ENCODE measurements around the gene PCAT7. TPM values are rescaled to one million over a fixed set of nuclear protein-coding genes. Genes with fewer than 3 reads are reported as not detected.
"Not testable (repeated sequence)": the region's sequence is repeated elsewhere in the genome, so short reads cannot be mapped to it uniquely, and the experiment has no call there.

The PCAT7 gene
- total RNA-seq, 1 donor, result 0.43 TPM

DNA sequence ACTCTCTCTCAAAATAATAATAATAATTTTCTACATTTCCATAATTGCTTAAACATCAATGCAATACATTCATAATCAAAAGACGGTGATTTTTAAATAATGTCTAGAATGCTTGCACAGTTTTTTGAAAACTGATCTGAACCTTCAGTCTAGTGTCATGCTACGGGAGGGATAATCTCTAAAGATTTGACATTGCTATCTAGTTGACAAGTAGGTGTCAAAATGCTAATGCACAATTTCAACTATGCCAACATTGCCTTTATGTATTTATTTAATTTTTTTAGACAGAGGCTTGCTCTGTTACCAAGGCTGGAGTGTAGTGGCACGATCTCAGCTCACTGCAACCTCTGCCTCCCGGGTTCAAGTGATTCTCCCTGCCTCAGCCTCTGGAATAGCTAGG lies 16.0 kb upstream of the PCAT7 start:
- H3K4me3 ChIP-seq (ENCODE audit: low read depth, low read length), result no peak overlapping the region
- TF ChIP-seq, protein P1, sequence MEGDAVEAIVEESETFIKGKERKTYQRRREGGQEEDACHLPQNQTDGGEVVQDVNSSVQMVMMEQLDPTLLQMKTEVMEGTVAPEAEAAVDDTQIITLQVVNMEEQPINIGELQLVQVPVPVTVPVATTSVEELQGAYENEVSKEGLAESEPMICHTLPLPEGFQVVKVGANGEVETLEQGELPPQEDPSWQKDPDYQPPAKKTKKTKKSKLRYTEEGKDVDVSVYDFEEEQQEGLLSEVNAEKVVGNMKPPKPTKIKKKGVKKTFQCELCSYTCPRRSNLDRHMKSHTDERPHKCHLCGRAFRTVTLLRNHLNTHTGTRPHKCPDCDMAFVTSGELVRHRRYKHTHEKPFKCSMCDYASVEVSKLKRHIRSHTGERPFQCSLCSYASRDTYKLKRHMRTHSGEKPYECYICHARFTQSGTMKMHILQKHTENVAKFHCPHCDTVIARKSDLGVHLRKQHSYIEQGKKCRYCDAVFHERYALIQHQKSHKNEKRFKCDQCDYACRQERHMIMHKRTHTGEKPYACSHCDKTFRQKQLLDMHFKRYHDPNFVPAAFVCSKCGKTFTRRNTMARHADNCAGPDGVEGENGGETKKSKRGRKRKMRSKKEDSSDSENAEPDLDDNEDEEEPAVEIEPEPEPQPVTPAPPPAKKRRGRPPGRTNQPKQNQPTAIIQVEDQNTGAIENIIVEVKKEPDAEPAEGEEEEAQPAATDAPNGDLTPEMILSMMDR (IDR thresholded peaks at IDR 0.05; ENCODE audit: insufficient read depth, low read depth, low read length), result no peak
- DNase-seq (ENCODE audit: low read depth), result no peak

DNA sequence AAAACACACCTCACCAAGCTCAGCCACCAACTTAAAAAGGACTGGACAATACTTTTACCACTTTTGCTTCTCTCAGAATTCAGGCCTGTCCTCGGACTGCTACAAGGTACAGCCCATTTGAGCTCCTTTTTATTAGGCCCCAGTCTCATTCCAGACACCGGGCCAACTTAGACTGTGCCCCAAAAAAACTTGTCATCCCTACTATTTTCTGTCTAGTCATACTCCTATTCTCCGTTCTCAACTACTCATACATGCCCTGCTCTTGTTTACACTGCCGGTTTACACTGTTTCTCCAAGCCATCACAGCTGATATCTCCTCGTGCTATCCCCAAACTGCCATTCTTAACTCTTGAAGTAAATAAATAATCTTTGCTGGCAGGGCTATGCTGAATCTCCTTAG lies 10.5 kb upstream of the PCAT7 start:
- not testable (repeated sequence) for H3K4me3 ChIP-seq (ENCODE audit: low read depth, low read length); DNase-seq (ENCODE audit: low read depth)

DNA sequence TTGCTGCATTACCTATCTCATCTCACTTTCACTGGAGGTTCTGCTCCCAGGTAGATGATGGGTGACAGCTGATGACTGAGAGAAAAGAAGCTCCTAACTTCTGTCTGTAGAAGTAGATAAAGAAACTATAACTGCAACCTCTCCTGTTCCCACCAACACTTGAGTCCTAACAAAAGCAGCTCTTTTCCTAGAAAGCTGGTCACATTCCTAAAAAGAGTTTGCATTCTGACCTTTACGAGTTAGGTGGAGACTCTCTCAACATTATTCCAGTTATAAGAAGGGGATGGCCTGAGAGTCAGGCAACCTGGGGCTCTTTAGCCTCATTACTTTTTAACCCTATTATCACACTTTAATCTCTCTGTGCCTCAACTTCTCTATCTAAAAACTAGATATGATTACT lies 8.9 kb upstream of the PCAT7 start:
- TF ChIP-seq, protein P1 (IDR thresholded peaks at IDR 0.05; ENCODE audit: insufficient read depth, low read depth, low read length), result no peak
- H3K4me3 ChIP-seq (ENCODE audit: low read depth, low read length), result no peak overlapping the region
- no peak for DNase-seq (ENCODE audit: low read depth)

DNA sequence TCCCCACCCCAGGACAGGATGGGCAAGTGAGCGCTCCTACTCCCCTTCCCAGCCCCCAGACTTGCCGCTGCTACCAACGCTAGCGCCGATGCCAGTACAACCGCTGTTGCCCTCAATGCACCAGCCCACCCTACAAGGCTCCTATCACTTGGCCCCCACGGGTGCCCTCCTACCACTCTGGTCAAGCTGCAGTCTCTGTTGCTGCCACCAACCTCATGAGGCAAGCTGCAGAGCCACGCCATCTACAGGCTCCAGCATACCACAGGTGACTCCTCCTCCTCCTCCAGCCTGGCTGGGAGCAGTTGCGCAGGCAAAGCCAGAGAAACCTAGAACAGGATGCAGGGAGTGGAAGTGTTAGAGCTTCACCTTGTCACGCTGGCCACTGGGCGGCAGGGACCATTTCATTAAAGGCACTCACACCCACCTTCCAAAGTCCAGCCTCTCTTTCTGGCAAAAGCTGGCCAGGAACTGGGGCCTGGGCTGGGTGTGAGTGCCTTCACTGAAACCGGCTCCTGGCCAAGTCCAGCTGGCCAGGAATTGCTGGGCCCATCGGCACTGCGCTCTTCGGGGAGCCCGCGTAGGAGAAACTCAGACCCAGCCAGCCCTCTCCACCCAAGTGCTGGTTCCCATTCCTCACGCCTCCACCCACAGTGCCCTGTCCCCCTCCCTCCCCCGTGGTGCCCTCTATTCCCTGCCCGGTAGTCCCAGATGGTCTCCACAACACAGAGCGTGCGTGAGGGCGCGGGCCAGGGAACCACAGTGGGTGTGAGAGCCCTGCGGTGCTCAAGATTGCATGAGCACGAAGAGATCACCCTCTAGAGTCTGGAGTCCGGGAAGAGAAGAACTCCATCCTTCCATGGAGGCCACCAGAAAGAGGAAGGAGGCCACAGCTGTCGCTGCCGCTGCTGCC lies 1.6 kb upstream of the PCAT7 start:
- H3K4me3 ChIP-seq (ENCODE audit: low read depth, low read length), result peak overlapping the region; percentile 64
- TF ChIP-seq, protein P1 (IDR thresholded peaks at IDR 0.05; ENCODE audit: insufficient read depth, low read depth, low read length), result no peak
- no peak for DNase-seq (ENCODE audit: low read depth)

DNA sequence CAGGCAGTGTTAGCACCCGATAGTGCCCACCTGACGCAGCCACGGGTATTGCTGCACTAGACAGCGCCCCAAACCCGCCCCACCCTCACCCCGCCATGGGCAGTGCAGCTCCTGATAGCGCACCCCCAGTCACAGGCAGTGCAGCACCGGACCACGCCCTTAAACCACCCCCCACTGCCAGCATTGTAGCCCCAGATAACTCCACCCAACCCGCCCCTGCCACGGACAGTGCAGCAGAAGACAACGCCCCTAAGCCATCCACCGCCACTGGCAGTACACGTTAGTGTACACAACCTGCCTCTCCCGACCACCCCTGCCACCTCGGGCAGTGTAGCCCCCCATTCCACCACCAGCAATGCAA lies 825 bp upstream of the PCAT7 start:
- no peak for DNase-seq (ENCODE audit: low read depth)
- TF ChIP-seq, protein P1 (IDR thresholded peaks at IDR 0.05; ENCODE audit: insufficient read depth, low read depth, low read length), result no peak
- H3K4me3 ChIP-seq (ENCODE audit: low read depth, low read length), result peak overlapping the region; percentile 64

DNA sequence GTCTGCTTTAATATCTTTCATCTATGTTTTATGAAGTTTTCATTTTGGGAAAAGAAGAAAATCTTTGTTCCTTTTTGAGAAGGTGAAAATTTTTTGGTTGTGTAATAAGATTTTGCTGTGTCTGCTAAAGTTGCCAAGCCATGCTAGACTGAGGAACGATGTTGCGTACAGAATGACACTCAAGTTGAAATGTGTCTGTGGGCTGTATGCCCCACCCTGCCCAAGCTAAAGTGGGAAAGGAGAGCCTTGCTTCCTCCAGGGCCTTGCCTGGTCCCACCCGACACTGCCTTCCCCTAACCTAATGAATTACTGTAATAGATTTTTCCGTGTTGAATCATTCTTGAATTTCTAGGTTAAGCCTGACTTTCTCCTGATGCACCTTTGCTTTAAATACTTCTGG lies 2.5 kb downstream of the PCAT7 start:
- DNase-seq (ENCODE audit: low read depth), result no peak
- TF ChIP-seq, protein P1 (IDR thresholded peaks at IDR 0.05; ENCODE audit: insufficient read depth, low read depth, low read length), result no peak
- H3K4me3 ChIP-seq (ENCODE audit: low read depth, low read length), result no peak overlapping the region

DNA sequence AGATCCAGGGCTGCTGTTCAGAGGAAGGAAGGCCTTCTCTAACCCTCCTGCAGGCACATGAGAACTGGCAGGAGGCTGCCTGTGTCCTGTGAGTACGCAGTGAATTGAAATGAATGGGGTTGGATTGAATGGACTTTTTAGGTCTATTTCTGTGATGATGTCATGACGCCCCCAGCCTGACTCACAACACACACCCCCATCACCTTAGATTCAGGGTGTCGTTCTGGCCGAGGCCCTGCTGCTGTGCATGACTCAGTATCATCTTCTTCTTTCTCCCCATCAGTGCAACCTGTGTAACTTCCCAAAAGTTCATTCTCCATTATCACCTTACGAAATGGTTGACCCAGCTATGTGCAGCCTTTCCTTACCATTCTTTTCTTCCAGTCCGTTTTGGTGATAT lies 5.4 kb downstream of the PCAT7 start:
- TF ChIP-seq, protein P1 (IDR thresholded peaks at IDR 0.05; ENCODE audit: insufficient read depth, low read depth, low read length), result no peak
- DNase-seq (ENCODE audit: low read depth), result no peak

More for the DNA sequence above, 5.4 kb downstream of the PCAT7 start:
- H3K4me3 ChIP-seq (ENCODE audit: low read depth, low read length), result no peak overlapping the region

Measured in fibroblast of villous mesenchyme (primary cell).